GM23338 (cell line): ENCODE results near the gene FARS2. TPM values are rescaled to one million over a fixed set of nuclear protein-coding genes. Genes with fewer than 3 reads are reported as not detected.

Experiments
- ATAC-seq: fragments of 200-7000 bp; cut with Tn5 transposase; 3 replicates; pipeline ENCODE4 v1.9.1; 2020
- DNase-seq: peaks from one replicate; pipeline ENCODE4 v3.0.0-alpha.2; 2015; ENCODE audit warnings: low spot score
- H2AFZ ChIP-seq: fragments of 200-600 bp; sonication (generic); 2 replicates; pipeline ENCODE4 v1.8.0; 2016; ENCODE audit warnings: antibody characterized with exemption, mild to moderate bottlenecking, moderate library complexity
- H3F3A ChIP-seq: fragments of 200-600 bp; sonication (generic); replicated peaks from 2 replicates; pipeline ENCODE4 v1.8.0; 2017; ENCODE audit warnings: antibody characterized with exemption, mixed run types, low read depth
- H3K27ac ChIP-seq: fragments of 200-600 bp; sonication (generic); 2 replicates; pipeline ENCODE4 v1.6.1; 2016; ENCODE audit warnings: low read depth
- H3K27me3 ChIP-seq: fragments of 200-600 bp; sonication (generic); 2 replicates; pipeline ENCODE4 v1.8.0; 2016; ENCODE audit warnings: mild to moderate bottlenecking, mixed run types, moderate library complexity; ENCODE audit not compliant: insufficient read depth
- H3K36me3 ChIP-seq: fragments of 200-600 bp; sonication (generic); 2 replicates; pipeline ENCODE4 v1.8.0; 2016; ENCODE audit warnings: mild to moderate bottlenecking; ENCODE audit not compliant: insufficient read depth
- H3K4me1 ChIP-seq: fragments of 200-600 bp; sonication (generic); 2 replicates; pipeline ENCODE4 v1.8.0; 2016; ENCODE audit warnings: mild to moderate bottlenecking, moderate library complexity; ENCODE audit not compliant: insufficient read depth
- H3K4me2 ChIP-seq: fragments of 200-600 bp; sonication (generic); 2 replicates; pipeline ENCODE4 v1.7.1; 2017; ENCODE audit warnings: mixed run types
- H3K4me3 ChIP-seq: fragments of 200-600 bp; sonication (generic); 2 replicates; pipeline ENCODE4 v1.6.1; 2016; ENCODE audit warnings: mixed run types
- H3K79me2 ChIP-seq: fragments of 200-600 bp; sonication (generic); replicated peaks from 2 replicates; pipeline ENCODE4 v1.8.0; 2017; ENCODE audit warnings: mild to moderate bottlenecking; ENCODE audit not compliant: insufficient read depth
- H3K9me2 ChIP-seq: fragments of 200-600 bp; sonication (generic); 2 replicates; pipeline ENCODE4 v1.8.0; 2017; ENCODE audit not compliant: insufficient read depth
- H4K20me1 ChIP-seq: fragments of 200-600 bp; sonication (generic); replicated peaks from 2 replicates; pipeline ENCODE4 v1.8.0; 2017; ENCODE audit warnings: mild to moderate bottlenecking; ENCODE audit not compliant: insufficient read depth
- H3K27ac Mint-ChIP-seq: 2 replicates; pipeline ENCODE4 v1.8.0; 2020; ENCODE audit warnings: inconsistent platforms, mild to moderate bottlenecking, moderate library complexity, mixed read lengths
- H3K27me3 Mint-ChIP-seq: 3 replicates; pipeline ENCODE4 v1.8.0; 2022; ENCODE audit warnings: low read depth, mild to moderate bottlenecking, moderate library complexity, mixed read lengths, inconsistent platforms; ENCODE audit not compliant: insufficient read depth, poor library complexity
- H3K36me3 Mint-ChIP-seq: 3 replicates; pipeline ENCODE4 v1.8.0; 2021; ENCODE audit warnings: low read depth, mild to moderate bottlenecking, inconsistent platforms, moderate library complexity, mixed read lengths
- H3K4me1 Mint-ChIP-seq: 3 replicates; pipeline ENCODE4 v1.8.0; 2020; ENCODE audit warnings: mild to moderate bottlenecking, inconsistent platforms, mixed read lengths
- H3K4me3 Mint-ChIP-seq: 3 replicates; pipeline ENCODE4 v1.8.0; 2021; ENCODE audit warnings: moderate library complexity, mild to moderate bottlenecking, inconsistent platforms, mixed read lengths
- H3K9me3 Mint-ChIP-seq: 3 replicates; pipeline ENCODE4 v1.8.0; 2020; ENCODE audit warnings: moderate library complexity, mild to moderate bottlenecking, inconsistent platforms, mixed read lengths
- CREB1 ChIP-seq: fragments of 250-450 bp; sonication (Bioruptor Pico); IDR thresholded peaks from 2 replicates; pipeline ENCODE4 v1.5.0; 2020; ENCODE audit warnings: low read depth, mild to moderate bottlenecking, moderate library complexity
- CTCF ChIP-seq, 2 experiments: fragments of 200-600 bp in 1 of 2; sonication (generic) in 1 of 2; conservative IDR thresholded peaks; 2 replicates each; pipeline versions ENCODE4 v1.5.1 to v1.6.1; 2016 to 2017; ENCODE audit warnings: antibody characterized with exemption in 2 of 2, low read depth in 2 of 2, mild to moderate bottlenecking in 2 of 2, moderate library complexity in 1 of 2
- EZH2 ChIP-seq: fragments of 200-600 bp; sonication (generic); IDR thresholded peaks from one replicate; pipeline ENCODE4 v1.8.0; 2017; ENCODE audit warnings: antibody characterized with exemption, mild to moderate bottlenecking, low read depth; ENCODE audit not compliant: unreplicated experiment
- EZH2phosphoT487 ChIP-seq: fragments of 200-600 bp; sonication (generic); IDR thresholded peaks from one replicate; pipeline ENCODE4 v1.8.1; 2018; ENCODE audit warnings: antibody characterized with exemption; ENCODE audit not compliant: unreplicated experiment
- JUNB ChIP-seq: IDR thresholded peaks from one replicate; pipeline ENCODE4 v1.6.1; 2016; ENCODE audit warnings: antibody characterized with exemption; ENCODE audit not compliant: unreplicated experiment
- NANOG ChIP-seq: IDR thresholded peaks from 2 replicates; pipeline ENCODE4 v1.6.1; 2016; ENCODE audit warnings: antibody characterized with exemption, borderline replicate concordance
- POLR2AphosphoS5 ChIP-seq: IDR thresholded peaks from 2 replicates; pipeline ENCODE4 v1.6.1; 2016; ENCODE audit warnings: antibody characterized with exemption, low read depth
- STAT1 ChIP-seq: IDR thresholded peaks from one replicate; pipeline ENCODE4 v1.6.1; 2016; ENCODE audit warnings: antibody characterized with exemption; ENCODE audit not compliant: unreplicated experiment
- ZNF114 ChIP-seq: fragments of 250-450 bp; sonication (Bioruptor Pico); IDR thresholded peaks from 2 replicates; pipeline ENCODE4 v1.5.0; 2020; ENCODE audit warnings: mild to moderate bottlenecking, moderate library complexity
- ZNF331 ChIP-seq: fragments of 250-450 bp; sonication (Bioruptor Pico); IDR thresholded peaks from 2 replicates; pipeline ENCODE4 v1.5.0; 2020; ENCODE audit warnings: low read depth, mild to moderate bottlenecking, moderate library complexity
- polyA plus RNA-seq: library from polyadenylated mRNA; unstranded; fragments of >200 nt; fragmentation: Nextera tagmentation; extraction: Ambion mirVana; gene quantifications from 2 replicates; pipeline ENCODE4 v1.2.1, GENCODE V29; 2016
- total RNA-seq: library from RNA; depleted of rRNA; stranded (reverse); fragments of >200 nt; shearing (Covaris generic); gene quantifications from 2 replicates; pipeline ENCODE4 v1.2.3, GENCODE V29; 2014
- TF ChIP-seq, protein P1 (sequence below): fragments of 250-450 bp; sonication (Bioruptor Pico); IDR thresholded peaks from 2 replicates; pipeline ENCODE4 v1.5.0; 2020; ENCODE audit warnings: mild to moderate bottlenecking, moderate library complexity
- TF ChIP-seq, protein P2 (sequence below): IDR thresholded peaks from 2 replicates; pipeline ENCODE4 v1.6.1; 2016; ENCODE audit warnings: antibody characterized with exemption
- TF ChIP-seq, protein P3 (sequence below): IDR thresholded peaks from one replicate; pipeline ENCODE4 v1.6.1; 2018; ENCODE audit warnings: antibody characterized with exemption; ENCODE audit not compliant: unreplicated experiment

The FARS2 gene
- total and polyA plus RNA-seq, 2 experiments from 2014 or later = 7.6 to 19.0 TPM

GRCh38 chr6:5282191-5282623 is 20.9 kb downstream of the FARS2 start:
- Histone ChIP-seq H3K27me3 (no peaks in the 10 kb centered on the region), H3K36me3 (no peaks in the 10 kb centered on the region), H3K27ac (peak overlapping the region; percentile 1; the same call in 1 of the 2 replicates), H3F3A (no peaks in the 10 kb centered on the region), H2AFZ (no peak overlapping the region), H3K4me2 (peak overlapping the region; percentile 33), H3K79me2 (peaks cover 17% of the 10 kb centered on the region), H3K9me2 (no peaks in the 10 kb centered on the region), H3K4me1 (peaks cover 15% of the 10 kb centered on the region), H4K20me1 (no peaks in the 10 kb centered on the region; the same call in 1 of the 2 replicates), H3K4me3 (no peak overlapping the region)
- Mint-ChIP-seq H3K4me1 (peaks cover 35% of the 10 kb centered on the region), H3K9me3 (no peaks in the 10 kb centered on the region; the same call in 2 of the 3 replicates), H3K36me3 (no peaks in the 10 kb centered on the region), H3K27me3 (peaks cover 11% of the 10 kb centered on the region), H3K27ac (peak overlapping the region; percentile 88), H3K4me3 (peak overlapping the region; percentile 9; the same call in 2 of the 3 replicates)
- ATAC-seq (peak; percentile 66), DNase-seq (peak; percentile 41)
- TF ChIP-seq, protein P1, sequence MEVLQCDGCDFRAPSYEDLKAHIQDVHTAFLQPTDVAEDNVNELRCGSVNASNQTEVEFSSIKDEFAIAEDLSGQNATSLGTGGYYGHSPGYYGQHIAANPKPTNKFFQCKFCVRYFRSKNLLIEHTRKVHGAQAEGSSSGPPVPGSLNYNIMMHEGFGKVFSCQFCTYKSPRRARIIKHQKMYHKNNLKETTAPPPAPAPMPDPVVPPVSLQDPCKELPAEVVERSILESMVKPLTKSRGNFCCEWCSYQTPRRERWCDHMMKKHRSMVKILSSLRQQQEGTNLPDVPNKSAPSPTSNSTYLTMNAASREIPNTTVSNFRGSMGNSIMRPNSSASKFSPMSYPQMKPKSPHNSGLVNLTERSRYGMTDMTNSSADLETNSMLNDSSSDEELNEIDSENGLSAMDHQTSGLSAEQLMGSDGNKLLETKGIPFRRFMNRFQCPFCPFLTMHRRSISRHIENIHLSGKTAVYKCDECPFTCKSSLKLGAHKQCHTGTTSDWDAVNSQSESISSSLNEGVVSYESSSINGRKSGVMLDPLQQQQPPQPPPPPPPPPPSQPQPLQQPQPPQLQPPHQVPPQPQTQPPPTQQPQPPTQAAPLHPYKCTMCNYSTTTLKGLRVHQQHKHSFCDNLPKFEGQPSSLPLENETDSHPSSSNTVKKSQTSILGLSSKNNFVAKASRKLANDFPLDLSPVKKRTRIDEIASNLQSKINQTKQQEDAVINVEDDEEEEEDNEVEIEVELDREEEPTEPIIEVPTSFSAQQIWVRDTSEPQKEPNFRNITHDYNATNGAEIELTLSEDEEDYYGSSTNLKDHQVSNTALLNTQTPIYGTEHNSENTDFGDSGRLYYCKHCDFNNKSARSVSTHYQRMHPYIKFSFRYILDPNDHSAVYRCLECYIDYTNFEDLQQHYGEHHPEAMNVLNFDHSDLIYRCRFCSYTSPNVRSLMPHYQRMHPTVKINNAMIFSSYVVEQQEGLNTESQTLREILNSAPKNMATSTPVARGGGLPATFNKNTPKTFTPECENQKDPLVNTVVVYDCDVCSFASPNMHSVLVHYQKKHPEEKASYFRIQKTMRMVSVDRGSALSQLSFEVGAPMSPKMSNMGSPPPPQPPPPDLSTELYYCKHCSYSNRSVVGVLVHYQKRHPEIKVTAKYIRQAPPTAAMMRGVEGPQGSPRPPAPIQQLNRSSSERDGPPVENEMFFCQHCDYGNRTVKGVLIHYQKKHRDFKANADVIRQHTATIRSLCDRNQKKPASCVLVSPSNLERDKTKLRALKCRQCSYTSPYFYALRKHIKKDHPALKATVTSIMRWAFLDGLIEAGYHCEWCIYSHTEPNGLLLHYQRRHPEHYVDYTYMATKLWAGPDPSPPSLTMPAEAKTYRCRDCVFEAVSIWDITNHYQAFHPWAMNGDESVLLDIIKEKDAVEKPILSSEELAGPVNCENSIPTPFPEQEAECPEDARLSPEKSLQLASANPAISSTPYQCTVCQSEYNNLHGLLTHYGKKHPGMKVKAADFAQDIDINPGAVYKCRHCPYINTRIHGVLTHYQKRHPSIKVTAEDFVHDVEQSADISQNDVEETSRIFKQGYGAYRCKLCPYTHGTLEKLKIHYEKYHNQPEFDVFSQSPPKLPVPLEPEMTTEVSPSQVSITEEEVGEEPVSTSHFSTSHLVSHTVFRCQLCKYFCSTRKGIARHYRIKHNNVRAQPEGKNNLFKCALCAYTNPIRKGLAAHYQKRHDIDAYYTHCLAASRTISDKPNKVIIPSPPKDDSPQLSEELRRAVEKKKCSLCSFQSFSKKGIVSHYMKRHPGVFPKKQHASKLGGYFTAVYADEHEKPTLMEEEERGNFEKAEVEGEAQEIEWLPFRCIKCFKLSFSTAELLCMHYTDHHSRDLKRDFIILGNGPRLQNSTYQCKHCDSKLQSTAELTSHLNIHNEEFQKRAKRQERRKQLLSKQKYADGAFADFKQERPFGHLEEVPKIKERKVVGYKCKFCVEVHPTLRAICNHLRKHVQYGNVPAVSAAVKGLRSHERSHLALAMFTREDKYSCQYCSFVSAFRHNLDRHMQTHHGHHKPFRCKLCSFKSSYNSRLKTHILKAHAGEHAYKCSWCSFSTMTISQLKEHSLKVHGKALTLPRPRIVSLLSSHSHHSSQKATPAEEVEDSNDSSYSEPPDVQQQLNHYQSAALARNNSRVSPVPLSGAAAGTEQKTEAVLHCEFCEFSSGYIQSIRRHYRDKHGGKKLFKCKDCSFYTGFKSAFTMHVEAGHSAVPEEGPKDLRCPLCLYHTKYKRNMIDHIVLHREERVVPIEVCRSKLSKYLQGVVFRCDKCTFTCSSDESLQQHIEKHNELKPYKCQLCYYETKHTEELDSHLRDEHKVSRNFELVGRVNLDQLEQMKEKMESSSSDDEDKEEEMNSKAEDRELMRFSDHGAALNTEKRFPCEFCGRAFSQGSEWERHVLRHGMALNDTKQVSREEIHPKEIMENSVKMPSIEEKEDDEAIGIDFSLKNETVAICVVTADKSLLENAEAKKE (CRISPR knock-in tag) = no peak
- TF ChIP-seq ZNF331 (CRISPR knock-in tag) (no peak), STAT1 (no peak), EZH2 (no peak), NANOG (no peak), POLR2AphosphoS5 (no peak), CTCF (conservative IDR thresholded peaks at IDR 0.05; ENCODE audit: low read depth in 2 of 2) (no peak), CREB1 (CRISPR knock-in tag) (no peak), ZNF114 (CRISPR knock-in tag) (no peak), JUNB (no peak), EZH2phosphoT487 (no peak)
- TF ChIP-seq, protein P2, sequence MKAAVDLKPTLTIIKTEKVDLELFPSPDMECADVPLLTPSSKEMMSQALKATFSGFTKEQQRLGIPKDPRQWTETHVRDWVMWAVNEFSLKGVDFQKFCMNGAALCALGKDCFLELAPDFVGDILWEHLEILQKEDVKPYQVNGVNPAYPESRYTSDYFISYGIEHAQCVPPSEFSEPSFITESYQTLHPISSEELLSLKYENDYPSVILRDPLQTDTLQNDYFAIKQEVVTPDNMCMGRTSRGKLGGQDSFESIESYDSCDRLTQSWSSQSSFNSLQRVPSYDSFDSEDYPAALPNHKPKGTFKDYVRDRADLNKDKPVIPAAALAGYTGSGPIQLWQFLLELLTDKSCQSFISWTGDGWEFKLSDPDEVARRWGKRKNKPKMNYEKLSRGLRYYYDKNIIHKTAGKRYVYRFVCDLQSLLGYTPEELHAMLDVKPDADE = no peak
- TF ChIP-seq, protein P3, sequence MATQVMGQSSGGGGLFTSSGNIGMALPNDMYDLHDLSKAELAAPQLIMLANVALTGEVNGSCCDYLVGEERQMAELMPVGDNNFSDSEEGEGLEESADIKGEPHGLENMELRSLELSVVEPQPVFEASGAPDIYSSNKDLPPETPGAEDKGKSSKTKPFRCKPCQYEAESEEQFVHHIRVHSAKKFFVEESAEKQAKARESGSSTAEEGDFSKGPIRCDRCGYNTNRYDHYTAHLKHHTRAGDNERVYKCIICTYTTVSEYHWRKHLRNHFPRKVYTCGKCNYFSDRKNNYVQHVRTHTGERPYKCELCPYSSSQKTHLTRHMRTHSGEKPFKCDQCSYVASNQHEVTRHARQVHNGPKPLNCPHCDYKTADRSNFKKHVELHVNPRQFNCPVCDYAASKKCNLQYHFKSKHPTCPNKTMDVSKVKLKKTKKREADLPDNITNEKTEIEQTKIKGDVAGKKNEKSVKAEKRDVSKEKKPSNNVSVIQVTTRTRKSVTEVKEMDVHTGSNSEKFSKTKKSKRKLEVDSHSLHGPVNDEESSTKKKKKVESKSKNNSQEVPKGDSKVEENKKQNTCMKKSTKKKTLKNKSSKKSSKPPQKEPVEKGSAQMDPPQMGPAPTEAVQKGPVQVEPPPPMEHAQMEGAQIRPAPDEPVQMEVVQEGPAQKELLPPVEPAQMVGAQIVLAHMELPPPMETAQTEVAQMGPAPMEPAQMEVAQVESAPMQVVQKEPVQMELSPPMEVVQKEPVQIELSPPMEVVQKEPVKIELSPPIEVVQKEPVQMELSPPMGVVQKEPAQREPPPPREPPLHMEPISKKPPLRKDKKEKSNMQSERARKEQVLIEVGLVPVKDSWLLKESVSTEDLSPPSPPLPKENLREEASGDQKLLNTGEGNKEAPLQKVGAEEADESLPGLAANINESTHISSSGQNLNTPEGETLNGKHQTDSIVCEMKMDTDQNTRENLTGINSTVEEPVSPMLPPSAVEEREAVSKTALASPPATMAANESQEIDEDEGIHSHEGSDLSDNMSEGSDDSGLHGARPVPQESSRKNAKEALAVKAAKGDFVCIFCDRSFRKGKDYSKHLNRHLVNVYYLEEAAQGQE = no peak
